GM10266 (cell line): ENCODE results near the gene DACT2.
"Not testable (repeated sequence)": the region's sequence is repeated elsewhere in the genome, so short reads cannot be mapped to it uniquely, and the experiment has no call there.

ENCODE experiments used
- DNase-seq: peaks from one replicate; pipeline ENCODE4 v3.0.0; 2012; ENCODE audit errors: extremely low spot score
- TF ChIP-seq, protein P1 (sequence below): IDR thresholded peaks from 2 replicates; pipeline ENCODE4 v1.5.1; 2012; ENCODE audit warnings: mild to moderate bottlenecking, low read depth; ENCODE audit not compliant: control insufficient read depth, insufficient read depth; ENCODE audit errors: missing control alignments

DACT2 gene

DNA sequence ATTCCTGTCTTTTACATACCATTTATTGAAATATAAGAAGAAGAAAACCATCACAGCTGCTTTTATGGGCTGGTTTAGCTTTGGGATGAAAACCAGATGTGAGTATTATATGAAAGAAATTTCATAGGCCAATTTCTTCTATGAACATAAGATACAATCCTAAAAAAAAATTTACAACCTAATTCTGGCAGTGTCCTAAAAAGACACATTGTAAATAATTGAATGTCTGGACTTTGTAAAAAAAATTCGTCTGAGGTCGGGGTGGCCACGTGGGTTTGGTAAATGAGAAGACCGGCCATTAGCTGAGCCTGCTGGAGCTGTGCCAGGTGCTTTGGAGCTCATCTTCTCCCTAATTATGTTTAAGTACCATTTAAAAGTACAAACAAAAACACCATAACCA is 26.8 kb downstream of the DACT2 start:
- DNase-seq = no peak
- TF ChIP-seq, protein P1, sequence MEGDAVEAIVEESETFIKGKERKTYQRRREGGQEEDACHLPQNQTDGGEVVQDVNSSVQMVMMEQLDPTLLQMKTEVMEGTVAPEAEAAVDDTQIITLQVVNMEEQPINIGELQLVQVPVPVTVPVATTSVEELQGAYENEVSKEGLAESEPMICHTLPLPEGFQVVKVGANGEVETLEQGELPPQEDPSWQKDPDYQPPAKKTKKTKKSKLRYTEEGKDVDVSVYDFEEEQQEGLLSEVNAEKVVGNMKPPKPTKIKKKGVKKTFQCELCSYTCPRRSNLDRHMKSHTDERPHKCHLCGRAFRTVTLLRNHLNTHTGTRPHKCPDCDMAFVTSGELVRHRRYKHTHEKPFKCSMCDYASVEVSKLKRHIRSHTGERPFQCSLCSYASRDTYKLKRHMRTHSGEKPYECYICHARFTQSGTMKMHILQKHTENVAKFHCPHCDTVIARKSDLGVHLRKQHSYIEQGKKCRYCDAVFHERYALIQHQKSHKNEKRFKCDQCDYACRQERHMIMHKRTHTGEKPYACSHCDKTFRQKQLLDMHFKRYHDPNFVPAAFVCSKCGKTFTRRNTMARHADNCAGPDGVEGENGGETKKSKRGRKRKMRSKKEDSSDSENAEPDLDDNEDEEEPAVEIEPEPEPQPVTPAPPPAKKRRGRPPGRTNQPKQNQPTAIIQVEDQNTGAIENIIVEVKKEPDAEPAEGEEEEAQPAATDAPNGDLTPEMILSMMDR = no peak

DNA sequence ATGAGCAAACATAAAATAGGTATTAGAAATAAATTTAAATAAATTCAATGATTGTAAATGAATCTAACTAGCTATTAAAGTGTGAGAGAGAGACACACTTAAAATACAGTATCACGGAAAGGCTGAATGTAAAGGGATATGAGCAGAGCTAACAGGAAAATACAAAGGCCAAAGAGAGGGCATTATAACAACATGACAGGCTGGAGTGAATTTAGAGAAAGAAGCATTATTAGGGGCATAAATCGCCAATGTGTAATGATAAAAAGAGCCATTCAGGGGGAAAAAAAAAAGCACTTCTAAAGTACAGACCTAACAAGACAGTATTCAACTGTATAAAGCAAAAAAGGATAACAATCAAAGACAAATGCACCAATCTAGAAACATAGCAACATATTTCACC is 28.1 kb downstream of the DACT2 start:
- TF ChIP-seq, protein P1 = no peak
- DNase-seq = no peak

DNA sequence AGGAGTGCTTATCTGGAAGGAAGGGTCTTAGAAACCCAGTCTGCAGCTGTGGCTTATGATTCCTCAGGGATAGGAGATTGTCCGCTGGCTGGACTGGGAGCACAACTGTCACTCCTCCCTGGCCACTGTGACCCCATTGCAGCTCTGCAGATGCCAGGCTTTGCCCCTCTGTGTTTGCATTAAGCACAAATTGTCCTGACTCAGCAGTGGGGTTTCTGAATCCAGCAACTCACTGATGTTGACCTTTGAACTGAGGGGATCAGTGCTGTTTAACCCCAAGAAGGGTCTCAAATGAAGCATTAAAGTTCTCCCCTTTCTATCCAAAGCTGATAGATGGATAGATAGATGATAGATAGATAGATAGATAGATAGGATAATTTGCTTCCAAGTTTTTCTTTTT is 29.5 kb downstream of the DACT2 start:
- no peak for DNase-seq
- TF ChIP-seq, protein P1 = no peak

DNA sequence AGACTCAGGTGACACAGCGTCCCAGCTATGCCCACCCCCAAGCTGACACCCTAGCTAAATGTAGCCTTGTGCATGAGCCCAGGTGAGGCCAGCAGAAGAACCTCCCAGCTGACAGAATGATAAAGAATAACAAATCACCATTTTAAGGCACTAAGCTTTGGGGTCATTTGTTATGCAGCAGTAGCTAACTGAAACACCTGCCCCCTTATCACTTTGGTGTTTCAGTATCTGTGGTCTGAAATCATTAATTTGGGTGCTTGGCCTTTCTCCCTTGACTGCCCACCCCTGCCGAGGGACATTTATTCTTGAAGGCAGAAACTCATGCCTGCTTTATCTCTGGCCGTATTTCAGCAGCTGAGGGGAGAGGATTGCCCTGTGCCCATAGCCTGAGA is 30.0 kb downstream of the DACT2 start:
- TF ChIP-seq, protein P1 = no peak

DNA sequence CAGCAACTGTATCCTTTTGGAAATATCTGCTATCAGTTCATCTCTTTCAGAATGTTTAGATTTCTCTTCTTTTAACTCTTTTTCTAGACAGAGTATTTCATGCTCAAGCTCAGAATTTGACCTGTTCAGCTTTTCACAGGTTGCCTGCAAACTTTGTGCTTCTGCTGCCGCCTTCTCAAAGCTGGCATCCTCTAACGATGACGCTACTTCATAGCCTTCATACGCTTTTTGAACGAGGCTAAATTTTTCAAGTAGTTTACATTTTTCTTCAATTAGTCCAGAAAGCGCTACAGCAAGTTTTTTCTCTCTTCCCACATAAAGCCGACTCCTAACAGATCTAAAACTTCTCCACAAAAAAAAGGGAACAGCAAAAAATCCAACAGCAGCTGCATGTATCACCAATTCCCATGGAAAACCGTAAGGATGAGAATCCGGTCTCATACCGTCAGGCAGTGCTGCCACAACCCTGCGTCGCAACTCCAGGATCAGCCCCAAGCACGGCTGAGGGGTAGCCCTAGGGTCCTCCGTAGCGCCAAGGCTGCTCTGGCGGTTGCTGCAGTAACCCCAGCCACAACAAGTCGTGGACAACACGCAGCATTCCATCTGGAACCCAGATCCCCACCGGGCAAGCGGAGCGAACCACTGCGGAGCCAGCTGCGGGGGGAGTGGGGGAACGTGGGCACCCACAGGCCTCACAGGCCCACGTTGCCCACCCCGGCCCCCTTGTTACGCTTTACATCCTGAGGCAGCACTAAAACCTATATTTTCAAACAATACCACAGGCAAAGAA is 30.6 kb downstream of the DACT2 start:
- TF ChIP-seq, protein P1 = no peak

More for the DNA sequence above, 30.0 kb downstream of the DACT2 start:
- no peak for DNase-seq

DNA sequence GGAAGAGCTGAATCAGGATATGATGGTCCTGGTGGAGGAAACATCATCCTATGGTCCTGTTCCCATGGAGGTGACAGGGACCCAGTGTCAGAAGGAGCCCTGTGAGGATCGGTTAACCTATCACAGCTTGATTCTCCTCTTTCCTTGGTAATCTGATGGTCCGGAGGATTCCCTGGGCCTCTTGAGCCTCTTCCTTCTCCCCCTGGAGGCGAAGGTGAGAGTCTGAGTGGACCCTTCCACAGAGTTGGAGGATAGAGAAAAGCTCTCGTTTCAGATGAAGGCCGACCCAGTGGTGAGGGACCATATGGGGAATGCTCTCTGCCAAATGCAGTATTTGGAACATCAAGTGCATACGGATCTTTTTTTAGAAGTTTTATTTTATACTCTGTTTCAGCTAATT is 32.1 kb downstream of the DACT2 start:
- not testable (repeated sequence) for DNase-seq

More for the DNA sequence above, 30.6 kb downstream of the DACT2 start:
- no peak for DNase-seq

DNA sequence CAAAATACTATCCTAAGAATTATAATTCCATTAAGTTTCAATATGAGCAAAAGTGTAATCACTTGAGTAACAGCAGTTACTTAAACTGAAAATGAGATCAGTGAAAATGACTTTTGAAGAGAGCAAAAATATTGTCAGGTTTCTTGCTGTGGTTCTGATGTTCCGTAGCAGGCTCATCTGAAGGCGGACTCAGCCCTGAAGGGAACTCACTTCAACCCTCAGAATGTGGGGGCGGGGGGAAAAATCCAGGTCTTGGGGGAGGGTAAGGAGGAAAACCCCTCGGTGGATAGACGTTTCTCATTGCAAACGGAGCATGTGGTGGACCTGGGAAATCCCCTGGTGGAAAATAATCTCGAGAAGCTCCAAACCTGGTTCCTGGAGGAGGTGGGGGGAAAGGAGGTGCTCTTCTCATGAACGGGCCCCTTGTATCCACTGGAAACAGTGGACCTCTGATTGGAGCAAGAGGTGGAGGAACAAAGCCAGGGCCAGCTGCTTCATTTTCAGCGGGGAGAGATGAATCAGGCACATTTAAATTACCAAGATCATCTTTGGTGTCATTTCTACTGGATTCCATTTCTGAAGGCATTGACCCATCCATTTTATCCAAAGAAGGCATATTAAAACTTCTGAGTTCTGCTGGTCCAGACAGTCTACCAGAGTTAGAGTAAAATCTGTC is 32.7 kb downstream of the DACT2 start:
- DNase-seq = not testable (repeated sequence)

DNA sequence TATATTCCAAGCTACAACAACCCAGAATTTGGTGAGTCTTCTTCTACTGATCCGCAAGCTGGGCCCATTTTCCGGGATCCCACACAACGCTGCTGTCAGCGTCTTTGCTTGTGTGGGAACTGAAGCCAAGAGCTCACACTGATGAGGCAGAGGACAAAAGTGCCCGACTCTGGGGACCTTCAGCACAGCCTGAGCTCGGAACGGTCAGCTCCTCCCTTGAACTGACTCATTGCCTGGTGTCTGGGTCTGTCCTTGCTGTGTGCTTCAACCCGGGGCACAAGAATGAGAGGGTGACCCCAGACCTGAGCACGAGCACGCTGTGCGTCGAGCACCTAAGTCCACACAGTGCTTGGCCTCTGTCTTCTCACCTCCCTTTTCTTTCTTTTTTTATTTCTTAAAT is 33.5 kb downstream of the DACT2 start:
- DNase-seq = no peak
- TF ChIP-seq, protein P1 = no peak
